ENCODE results near the gene SNTG2.

The SNTG2 gene

DNA sequence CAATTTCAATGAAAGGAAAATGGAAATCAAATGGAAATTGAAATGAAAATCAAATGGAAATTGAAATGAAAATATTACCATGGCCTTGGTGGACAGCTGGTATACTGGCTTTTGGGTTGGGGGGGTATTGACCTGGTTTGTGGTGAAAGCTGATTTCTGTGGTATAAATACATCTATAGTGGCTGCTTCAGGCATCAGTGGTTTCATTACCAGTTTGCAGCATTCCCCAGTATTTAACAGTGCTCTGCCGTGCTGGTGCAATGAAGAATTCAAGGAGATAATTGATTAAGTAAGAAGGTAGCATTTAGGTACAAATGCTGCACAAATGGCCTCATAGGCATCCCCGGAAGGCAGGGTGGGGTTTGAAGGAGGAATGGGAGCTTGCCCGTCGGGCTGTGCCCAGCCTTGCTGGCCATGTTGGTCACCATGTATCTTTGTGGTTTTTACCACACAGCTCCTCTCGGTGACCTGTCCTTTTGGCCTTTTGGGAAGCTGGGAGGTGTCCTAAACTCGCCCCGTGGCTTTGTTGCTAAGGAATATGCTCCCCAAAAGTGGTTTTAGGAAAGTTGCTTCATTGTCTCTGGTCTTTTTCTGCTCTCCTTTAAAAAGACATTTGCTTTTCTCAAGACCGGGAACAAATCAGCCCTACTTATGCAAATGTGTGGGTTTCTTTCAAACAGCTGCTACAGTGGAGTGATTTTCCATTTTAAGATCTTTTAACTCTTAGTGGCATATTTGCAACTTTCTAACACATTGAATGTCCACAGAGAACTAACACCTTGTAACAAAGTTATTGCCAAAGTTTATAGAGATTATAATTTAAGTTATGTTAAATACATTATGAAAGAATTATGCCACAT lies 28.6 kb downstream of the SNTG2 start:
- H3K9me3 Mint-ChIP-seq = peaks cover 0 to 2% of the 10 kb centered on the region in 2 donors
- DNase-seq (no peak), ATAC-seq (replicated peaks) (peak; percentile 61 to 70)
- H3K4me1 Mint-ChIP-seq = peaks cover 27 to 45% of the 10 kb centered on the region in 2 donors
- H3K4me3 Mint-ChIP-seq = peak overlapping the region in 1 of 2 donors; percentile 26
- no peak overlapping the region for H3K27ac Mint-ChIP-seq
- no peaks in the 10 kb centered on the region for H3K36me3 Mint-ChIP-seq
- H3K27me3 Mint-ChIP-seq = peaks cover 31 to 44% of the 10 kb centered on the region in 2 donors

DNA sequence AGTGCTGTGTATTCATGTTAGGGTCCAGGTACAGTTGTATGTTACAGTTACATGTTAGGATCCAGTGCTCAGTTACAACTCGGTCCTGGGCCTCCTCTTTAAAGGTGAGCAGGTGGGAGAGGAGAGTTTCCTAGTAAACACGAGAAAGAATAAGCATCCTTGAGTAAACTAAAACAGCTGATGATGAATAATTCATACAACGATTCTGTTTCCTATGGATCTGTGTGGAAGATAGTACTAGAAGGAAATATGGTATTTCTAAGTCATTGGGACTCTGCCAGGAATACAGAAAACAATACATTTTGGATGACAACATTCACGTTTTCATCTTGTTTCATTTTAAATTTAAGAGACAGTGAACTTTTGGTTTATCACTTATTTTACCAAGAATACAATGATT lies 29.5 kb downstream of the SNTG2 start:
- H3K27ac Mint-ChIP-seq = no peak overlapping the region
- peaks cover 26 to 50% of the 10 kb centered on the region in 2 donors for H3K27me3 Mint-ChIP-seq
- peaks cover 25 to 45% of the 10 kb centered on the region in 2 donors for H3K4me1 Mint-ChIP-seq

DNA sequence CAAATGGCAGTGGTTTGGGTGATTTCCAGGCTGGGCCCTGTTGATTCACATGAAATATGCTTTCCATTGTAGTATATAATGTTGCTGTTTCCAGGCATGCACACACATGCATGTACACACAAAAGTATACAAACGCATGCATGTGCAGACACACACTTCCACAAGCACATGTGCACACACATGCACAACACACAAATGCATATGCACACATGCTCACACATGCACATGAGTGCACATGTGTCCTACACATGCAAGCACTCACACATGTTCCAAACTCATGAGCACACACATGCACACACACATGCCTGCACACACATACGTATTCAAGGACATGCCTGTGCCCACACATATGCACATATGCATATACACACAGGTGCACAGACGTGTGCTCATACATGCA lies 30.6 kb downstream of the SNTG2 start:
- no peak overlapping the region for H3K4me3 Mint-ChIP-seq
- H3K9me3 Mint-ChIP-seq = peaks cover 0 to 2% of the 10 kb centered on the region in 2 donors
- H3K36me3 Mint-ChIP-seq = no peaks in the 10 kb centered on the region
- H3K4me1 Mint-ChIP-seq = peaks cover 24 to 34% of the 10 kb centered on the region in 2 donors
- DNase-seq (no peak), ATAC-seq (replicated peaks) (no peak)
- H3K27ac Mint-ChIP-seq = no peak overlapping the region
- peaks cover 26 to 48% of the 10 kb centered on the region in 2 donors for H3K27me3 Mint-ChIP-seq

More for the DNA sequence above, 29.5 kb downstream of the SNTG2 start:
- DNase-seq (no peak), ATAC-seq (replicated peaks) (no peak)
- Mint-ChIP-seq H3K4me3 (no peak overlapping the region), H3K9me3 (peaks cover 0 to 2% of the 10 kb centered on the region in 2 donors), H3K36me3 (no peaks in the 10 kb centered on the region)

DNA sequence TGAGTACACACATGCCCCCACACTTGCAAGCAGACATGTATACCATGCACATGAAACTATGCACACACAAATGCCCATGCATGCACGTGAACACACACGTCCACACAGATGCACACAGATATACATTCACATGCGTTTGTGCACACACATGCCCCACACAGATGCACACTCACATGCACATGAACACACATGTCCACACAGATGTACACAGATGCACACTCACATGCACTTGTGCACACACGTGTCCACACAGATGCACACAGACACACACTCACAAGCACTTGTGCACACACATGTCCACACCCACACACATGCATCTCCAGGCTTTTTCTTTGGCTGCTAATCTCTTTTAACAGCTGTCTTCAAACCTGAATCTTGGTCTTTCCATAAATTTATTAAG lies 31.1 kb downstream of the SNTG2 start:
- no peak for ATAC-seq (replicated peaks)

DNA sequence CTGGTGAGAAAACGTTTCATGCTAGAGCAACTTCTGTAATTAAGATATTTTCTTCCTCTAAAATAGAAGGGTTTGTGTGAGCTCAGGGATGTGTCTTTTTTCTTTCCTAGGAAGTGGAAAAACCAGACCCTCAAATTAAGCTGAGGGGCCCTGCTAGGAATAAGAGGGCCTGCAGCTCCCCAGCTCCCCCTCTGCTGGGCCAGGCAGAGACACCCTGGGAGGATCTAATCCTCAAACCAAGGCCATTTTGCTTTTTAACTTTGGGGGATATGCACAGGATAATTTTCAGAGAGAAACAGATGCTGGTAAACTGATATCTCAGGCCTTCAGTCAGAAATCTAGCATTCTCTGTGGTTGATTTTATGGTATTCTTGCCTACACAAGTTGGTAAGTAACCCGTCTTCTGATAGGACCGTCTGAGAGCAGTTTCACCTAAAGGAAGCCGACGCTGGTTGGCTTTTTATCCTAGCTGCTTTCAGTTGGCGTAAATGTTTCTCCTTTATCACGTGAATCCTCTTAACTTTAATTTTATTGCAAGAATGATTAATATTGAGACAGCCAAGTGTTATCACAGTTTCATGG lies 34.8 kb downstream of the SNTG2 start:
- H3K4me3 Mint-ChIP-seq = no peak overlapping the region
- DNase-seq = no peak
- H3K9me3 Mint-ChIP-seq = no peaks in the 10 kb centered on the region
- H3K27ac Mint-ChIP-seq = no peak overlapping the region
- H3K4me1 Mint-ChIP-seq = peaks cover 10 to 11% of the 10 kb centered on the region in 2 donors
- no peak for ATAC-seq (replicated peaks)
- H3K27me3 Mint-ChIP-seq = peaks cover 19 to 45% of the 10 kb centered on the region in 2 donors
- no peaks in the 10 kb centered on the region for H3K36me3 Mint-ChIP-seq

More for the DNA sequence above, 31.1 kb downstream of the SNTG2 start:
- no peak overlapping the region for H3K27ac Mint-ChIP-seq
- H3K4me1 Mint-ChIP-seq = peaks cover 21 to 29% of the 10 kb centered on the region in 2 donors
- H3K27me3 Mint-ChIP-seq = peaks cover 21 to 44% of the 10 kb centered on the region in 2 donors
- H3K4me3 Mint-ChIP-seq = no peak overlapping the region
- DNase-seq = no peak
- H3K9me3 Mint-ChIP-seq = peaks cover 0 to 2% of the 10 kb centered on the region in 2 donors
- no peaks in the 10 kb centered on the region for H3K36me3 Mint-ChIP-seq

DNA sequence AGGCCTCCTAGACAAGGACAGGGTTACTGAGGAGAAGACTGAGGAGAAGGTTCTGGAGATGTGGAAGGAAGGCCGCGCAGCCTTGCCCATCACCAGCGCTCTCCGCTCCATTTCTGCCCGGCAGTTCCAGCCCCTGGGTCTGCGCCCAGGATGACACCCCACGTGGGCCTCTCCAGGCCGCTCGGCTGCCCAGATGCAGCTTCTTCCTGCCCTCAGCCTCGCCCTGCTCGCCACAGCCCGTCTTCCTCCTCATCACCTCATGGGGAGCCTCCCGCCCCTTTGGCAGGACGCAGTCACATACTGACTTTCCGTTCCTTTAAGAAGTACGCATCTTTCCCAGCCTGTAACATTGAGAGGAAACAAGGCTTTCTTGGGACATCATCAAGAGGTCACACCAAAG lies 37.1 kb downstream of the SNTG2 start:
- peaks cover 16 to 35% of the 10 kb centered on the region in 2 donors for H3K27me3 Mint-ChIP-seq
- H3K36me3 Mint-ChIP-seq = no peaks in the 10 kb centered on the region
- H3K4me3 Mint-ChIP-seq = no peak overlapping the region
- peaks cover 9 to 10% of the 10 kb centered on the region in 2 donors for H3K4me1 Mint-ChIP-seq
- no peak for DNase-seq
- no peak overlapping the region for H3K27ac Mint-ChIP-seq
- no peaks in the 10 kb centered on the region for H3K9me3 Mint-ChIP-seq
- ATAC-seq (replicated peaks) = no peak

DNA sequence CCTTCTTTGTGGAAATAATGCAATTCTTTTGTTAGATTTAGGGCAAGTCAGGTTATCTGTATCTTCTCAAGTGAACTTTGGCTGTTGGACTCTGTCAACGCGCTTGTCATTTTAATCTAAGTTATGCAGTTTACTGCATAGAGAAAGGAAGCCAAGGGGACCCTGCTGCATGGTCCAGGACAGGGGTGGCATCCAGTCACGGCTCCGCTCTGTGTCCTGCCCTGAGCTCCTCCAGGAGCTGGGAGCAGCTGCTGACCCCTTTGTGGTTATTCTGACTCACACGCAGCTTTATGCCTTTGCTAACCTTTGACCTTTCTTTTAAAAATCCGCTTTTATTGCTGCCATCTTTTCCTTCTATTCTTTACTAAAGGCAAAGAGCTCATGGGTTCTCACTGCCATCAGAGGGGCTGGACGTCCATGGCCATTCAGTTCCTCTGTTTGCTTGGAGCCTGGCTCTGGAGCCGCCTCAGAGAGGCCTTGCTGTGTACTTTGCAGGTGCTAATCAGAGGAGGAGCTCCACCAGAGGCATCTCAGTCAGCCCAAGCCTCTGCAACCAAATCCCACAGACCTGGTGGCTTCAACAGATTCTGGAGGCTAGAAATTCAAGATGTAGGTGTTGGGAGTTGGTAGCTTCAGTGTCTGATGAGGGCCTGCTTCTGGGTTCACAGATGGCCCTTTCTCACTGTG lies 39.3 kb downstream of the SNTG2 start:
- Mint-ChIP-seq H3K27ac (no peak overlapping the region), H3K27me3 (peaks cover 6 to 15% of the 10 kb centered on the region in 2 donors), H3K9me3 (no peaks in the 10 kb centered on the region), H3K4me3 (no peak overlapping the region), H3K4me1 (peaks cover 0 to 2% of the 10 kb centered on the region in 2 donors), H3K36me3 (no peaks in the 10 kb centered on the region)
- ATAC-seq (replicated peaks) = no peak
- no peak for DNase-seq

DNA sequence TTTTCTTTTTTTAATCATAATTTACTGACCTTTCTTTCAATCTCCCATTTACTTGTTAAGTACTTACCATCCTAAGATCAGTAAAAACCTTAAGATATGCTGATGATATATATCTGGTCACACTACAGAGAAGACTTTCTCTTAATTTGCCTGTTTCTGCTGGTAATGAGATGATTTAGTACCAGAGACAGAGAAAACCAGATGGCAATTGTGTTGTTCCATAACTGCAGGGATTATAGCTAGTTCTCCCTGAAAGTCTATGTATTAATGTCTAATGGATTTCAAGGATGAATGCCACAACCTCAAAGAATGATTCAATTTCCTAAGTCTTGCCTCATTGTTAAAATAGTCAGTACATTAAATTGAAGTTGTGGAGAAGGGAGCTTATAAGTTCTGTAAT lies 40.3 kb downstream of the SNTG2 start:
- Mint-ChIP-seq H3K36me3 (no peaks in the 10 kb centered on the region), H3K4me3 (no peak overlapping the region), H3K27me3 (peaks cover 12 to 17% of the 10 kb centered on the region in 2 donors)

DNA sequence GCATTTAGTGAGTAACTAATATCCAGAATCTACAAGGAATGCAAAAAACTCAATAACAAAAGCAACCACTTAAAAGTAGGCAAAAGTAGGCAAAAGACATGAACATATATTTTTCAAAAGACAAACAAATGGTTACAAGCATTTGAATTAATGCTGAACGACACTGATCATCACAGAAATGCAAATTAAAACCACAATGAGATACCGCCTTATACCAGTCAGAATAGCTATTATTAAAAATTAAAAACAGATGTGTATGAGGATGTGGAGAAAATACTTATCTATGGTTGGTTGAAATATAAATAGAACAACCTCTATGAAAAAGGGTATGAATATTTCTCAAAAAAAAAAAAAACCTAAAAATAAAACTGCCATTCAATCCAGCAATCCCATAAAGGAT lies 51.7 kb downstream of the SNTG2 start:
- Mint-ChIP-seq H3K36me3 (peaks cover 0 to 6% of the 10 kb centered on the region in 2 donors), H3K4me1 (no peaks in the 10 kb centered on the region), H3K9me3 (peaks cover 7 to 11% of the 10 kb centered on the region in 2 donors), H3K4me3 (no peak overlapping the region), H3K27me3 (peaks cover 20 to 23% of the 10 kb centered on the region in 2 donors), H3K27ac (no peak overlapping the region)
- DNase-seq (no peak), ATAC-seq (replicated peaks) (no peak)

More for the DNA sequence above, 40.3 kb downstream of the SNTG2 start:
- ATAC-seq (replicated peaks) (no peak), DNase-seq (no peak)
- Mint-ChIP-seq H3K27ac (no peak overlapping the region), H3K4me1 (no peaks in the 10 kb centered on the region), H3K9me3 (no peaks in the 10 kb centered on the region)

DNA sequence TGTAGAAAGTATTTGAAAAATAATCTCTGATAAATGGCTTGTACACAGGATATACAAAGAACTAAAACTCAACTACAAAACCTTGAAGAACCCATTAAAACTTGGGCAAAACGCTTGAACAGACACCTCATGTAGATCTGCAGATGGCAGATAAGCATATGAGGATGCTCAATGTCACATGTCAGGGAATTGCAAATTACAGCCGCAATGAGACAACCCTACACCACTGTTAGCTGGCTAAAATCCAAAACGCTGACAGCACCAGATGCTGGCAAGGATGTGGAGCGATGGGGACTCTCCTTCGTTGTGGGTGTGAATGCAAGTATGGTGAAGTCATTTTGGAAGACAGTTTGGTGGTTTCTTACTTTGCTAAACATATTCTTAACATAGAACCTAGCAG lies 53.7 kb downstream of the SNTG2 start:
- Mint-ChIP-seq H3K4me3 (no peak overlapping the region), H3K27ac (no peak overlapping the region), H3K4me1 (no peaks in the 10 kb centered on the region), H3K9me3 (no peaks in the 10 kb centered on the region), H3K27me3 (peaks cover 2% of the 10 kb centered on the region in 2 donors), H3K36me3 (no peaks in the 10 kb centered on the region)
- DNase-seq = no peak
- ATAC-seq (replicated peaks) = no peak

DNA sequence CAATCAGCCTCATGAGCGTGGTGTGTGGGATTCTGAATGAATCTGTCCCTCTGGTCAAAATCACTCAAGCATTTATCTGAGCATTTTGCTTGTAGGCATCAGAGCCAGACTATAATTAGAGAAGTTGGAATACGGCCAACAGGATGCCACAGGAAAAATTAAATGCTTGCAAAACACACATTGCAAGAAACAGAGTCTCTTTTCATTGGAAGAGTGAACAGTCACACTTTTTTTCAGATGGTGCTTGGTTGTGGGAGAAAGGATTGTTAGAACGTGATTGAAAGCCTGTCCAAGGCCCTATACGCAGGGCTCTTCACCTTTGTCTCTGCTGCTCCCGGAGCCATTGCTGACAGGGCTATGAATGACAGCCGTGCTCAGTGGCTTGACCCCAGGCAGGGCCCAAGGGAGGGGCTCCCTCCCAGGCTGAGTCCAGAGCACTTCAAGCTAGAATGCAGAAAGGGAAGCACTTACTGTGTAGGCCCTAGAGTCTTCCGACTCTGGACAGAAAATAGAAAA lies 59.8 kb downstream of the SNTG2 start:
- Mint-ChIP-seq H3K27ac (no peak overlapping the region), H3K36me3 (no peaks in the 10 kb centered on the region), H3K4me1 (peaks cover 9 to 11% of the 10 kb centered on the region in 2 donors), H3K4me3 (no peak overlapping the region), H3K9me3 (no peaks in the 10 kb centered on the region), H3K27me3 (peaks cover 19 to 23% of the 10 kb centered on the region in 2 donors)
- no peak for DNase-seq
- ATAC-seq (replicated peaks) = peak; percentile 73 to 86

DNA sequence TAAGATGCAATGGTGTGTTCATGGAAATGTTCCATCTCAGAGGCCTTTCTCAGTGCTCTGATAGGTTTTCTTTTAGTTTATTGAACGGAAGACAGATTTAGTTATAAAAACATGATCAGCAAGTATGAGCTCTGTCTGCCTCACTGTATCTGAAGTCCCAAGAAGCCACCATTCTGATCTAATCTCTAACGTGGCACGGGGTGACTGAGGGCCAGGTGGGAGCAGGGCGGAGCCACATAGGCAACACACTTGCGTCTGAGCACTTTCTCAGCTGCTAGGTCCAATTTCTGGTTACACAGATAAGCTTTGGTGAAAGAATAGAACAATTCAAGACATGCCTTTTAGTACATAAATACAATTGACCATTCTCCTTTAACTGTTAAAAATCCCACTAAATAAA lies 60.4 kb downstream of the SNTG2 start:
- H3K27me3 Mint-ChIP-seq = peaks cover 19 to 23% of the 10 kb centered on the region in 2 donors
- H3K4me1 Mint-ChIP-seq = peaks cover 9 to 11% of the 10 kb centered on the region in 2 donors
- peak; percentile 16 to 19 for ATAC-seq (replicated peaks)

DNA sequence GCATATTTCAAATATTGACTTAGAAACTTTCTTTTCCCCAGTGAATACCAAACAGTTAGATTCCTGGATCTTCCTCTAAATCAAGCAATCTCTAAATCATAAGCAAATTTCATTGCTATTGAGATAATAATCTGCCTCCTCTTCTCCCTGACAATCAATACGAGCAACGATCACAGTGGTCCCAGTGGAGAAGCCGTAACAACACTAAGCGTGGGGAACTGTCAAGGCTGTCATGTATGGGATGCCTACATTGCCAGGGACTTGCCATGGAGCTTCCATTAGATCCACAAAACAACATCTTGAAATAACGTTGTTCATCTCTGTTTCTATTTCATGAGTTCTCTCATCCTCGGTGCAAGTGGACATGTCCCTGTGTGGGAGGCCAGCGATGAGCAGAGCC lies 61.3 kb downstream of the SNTG2 start:
- Mint-ChIP-seq H3K27ac (no peak overlapping the region), H3K9me3 (no peaks in the 10 kb centered on the region), H3K4me3 (no peak overlapping the region), H3K4me1 (peaks cover 9 to 11% of the 10 kb centered on the region in 2 donors), H3K36me3 (no peaks in the 10 kb centered on the region), H3K27me3 (peaks cover 19 to 23% of the 10 kb centered on the region in 2 donors)
- DNase-seq = no peak
- no peak for ATAC-seq (replicated peaks)

More for the DNA sequence above, 60.4 kb downstream of the SNTG2 start:
- Mint-ChIP-seq H3K36me3 (no peaks in the 10 kb centered on the region), H3K4me3 (no peak overlapping the region), H3K9me3 (no peaks in the 10 kb centered on the region), H3K27ac (no peak overlapping the region)
- no peak for DNase-seq

DNA sequence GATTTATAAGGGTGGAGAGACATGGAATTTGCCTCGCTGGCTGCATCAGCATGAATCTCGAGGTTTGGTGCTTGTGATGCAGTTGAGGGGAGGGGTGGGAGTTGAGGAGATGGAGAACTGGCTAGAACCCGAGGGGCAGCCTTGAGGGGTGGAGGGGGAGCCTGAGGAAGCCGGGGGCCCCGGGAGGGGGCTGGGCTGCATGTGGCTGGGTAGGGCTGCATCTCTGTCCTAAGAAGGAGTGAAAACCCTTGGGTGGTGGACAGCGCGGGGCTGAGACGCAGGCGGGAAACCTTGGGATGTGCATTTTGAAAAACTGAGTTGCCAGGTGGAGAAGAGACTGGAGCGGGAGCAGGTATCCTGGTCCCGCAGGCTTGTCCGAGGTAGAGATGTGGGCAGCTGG lies 64.2 kb downstream of the SNTG2 start:
- Mint-ChIP-seq H3K9me3 (no peaks in the 10 kb centered on the region), H3K27me3 (peaks cover 23 to 26% of the 10 kb centered on the region in 2 donors), H3K27ac (no peak overlapping the region), H3K4me1 (peaks cover 9% of the 10 kb centered on the region in 2 donors), H3K36me3 (no peaks in the 10 kb centered on the region), H3K4me3 (no peak overlapping the region)
- ATAC-seq (replicated peaks) (no peak), DNase-seq (no peak)

Measured in stimulated activated naive B cell treated with anti-CD40 and anti-IgM and Interleukin-4, amounts not matched to agents 10 μg/mL and 1 μg/mL and 100 μg/mL, for 72 hours (primary cell).